ENCODE results near the gene MIER2. TPM values are rescaled to one million over a fixed set of nuclear protein-coding genes. Genes with fewer than 3 reads are reported as not detected.

MIER2 gene
- total and polyA plus RNA-seq, 4 experiments from 2014 or later, result 1.1 to 18.2 (median 12.7) TPM

GRCh38 chr19:310141-310651 lies 34.4 kb downstream of the MIER2 start:
- H3K36me3 Mint-ChIP-seq, result peaks cover 24 to 32% of the 10 kb centered on the region in 2 donors
- Histone ChIP-seq H3K4me1 (ENCODE audit: insufficient read depth, low read length) (no peaks in the 10 kb centered on the region), H3K4me3 (ENCODE audit: low read length in 2 of 2) (no peak overlapping the region), H3K27ac (ENCODE audit: low read depth, low read length) (no peak overlapping the region), H3K9me3 (ENCODE audit: control insufficient read depth in 1 of 2, low read length in 2 of 2) (no peaks in the 10 kb centered on the region), H3K27me3 (ENCODE audit: insufficient read depth, low read length) (no peaks in the 10 kb centered on the region), H3K36me3 (ENCODE audit: insufficient read depth, low read length) (peaks cover 29% of the 10 kb centered on the region)
- ChIA-PET CTCF (ENCODE audit: partially characterized antibody) (interaction anchor here (0.9 kb wide), 1 partner anchor 200 kb away, joined by 3 read pairs; no protein-coding TSS in a partner anchor), POLR2A (ENCODE audit: partially characterized antibody) (no interaction called here)
- H3K4me3 Mint-ChIP-seq, result no peak overlapping the region
- no peak overlapping the region for H3K27ac Mint-ChIP-seq
- no peaks in the 10 kb centered on the region for H3K27me3 Mint-ChIP-seq
- no peaks in the 10 kb centered on the region for H3K9me3 Mint-ChIP-seq
- peaks cover 0 to under 1% (median 0%) of the 10 kb centered on the region in 4 donors for H3K4me1 Mint-ChIP-seq
- DNase-seq, result no peak
- intact Hi-C loops (cut with micrococcal nuclease), result no loop called here

GRCh38 chr19:309206-309565 lies 35.4 kb downstream of the MIER2 start:
- no peaks in the 10 kb centered on the region for H3K4me1 ChIP-seq (ENCODE audit: insufficient read depth, low read length)
- H3K27ac ChIP-seq (ENCODE audit: low read depth, low read length), result no peak overlapping the region
- no peak for DNase-seq
- no peaks in the 10 kb centered on the region for H3K27me3 ChIP-seq (ENCODE audit: insufficient read depth, low read length)
- H3K27ac Mint-ChIP-seq, result no peak overlapping the region
- POLR2A ChIA-PET (ENCODE audit: partially characterized antibody), result no interaction called here
- H3K4me3 ChIP-seq (ENCODE audit: low read length in 2 of 2), result no peak overlapping the region
- CTCF ChIA-PET (ENCODE audit: partially characterized antibody), result no interaction called here
- no peaks in the 10 kb centered on the region for H3K27me3 Mint-ChIP-seq
- intact Hi-C loops (cut with micrococcal nuclease), result no loop called here
- H3K9me3 Mint-ChIP-seq, result no peaks in the 10 kb centered on the region
- peaks cover 17 to 30% of the 10 kb centered on the region in 2 donors for H3K36me3 Mint-ChIP-seq
- H3K4me1 Mint-ChIP-seq, result no peaks in the 10 kb centered on the region
- H3K9me3 ChIP-seq (ENCODE audit: control insufficient read depth in 1 of 2, low read length in 2 of 2), result no peaks in the 10 kb centered on the region
- no peak overlapping the region for H3K4me3 Mint-ChIP-seq
- H3K36me3 ChIP-seq (ENCODE audit: insufficient read depth, low read length), result peaks cover 27% of the 10 kb centered on the region

- intact Hi-C loops (cut with micrococcal nuclease), result no loop called here
- Mint-ChIP-seq H3K4me3 (no peak overlapping the region), H3K36me3 (peaks cover 12 to 25% of the 10 kb centered on the region in 2 donors), H3K27me3 (no peaks in the 10 kb centered on the region), H3K27ac (peak overlapping the region in 1 of 7 donors; percentile 25), H3K9me3 (no peaks in the 10 kb centered on the region), H3K4me1 (no peaks in the 10 kb centered on the region)
- Histone ChIP-seq H3K9me3 (ENCODE audit: control insufficient read depth in 1 of 2, low read length in 2 of 2) (no peaks in the 10 kb centered on the region), H3K27me3 (ENCODE audit: insufficient read depth, low read length) (no peaks in the 10 kb centered on the region), H3K4me3 (ENCODE audit: low read length in 2 of 2) (no peak overlapping the region), H3K4me1 (ENCODE audit: insufficient read depth, low read length) (no peaks in the 10 kb centered on the region), H3K27ac (ENCODE audit: low read depth, low read length) (no peak overlapping the region), H3K36me3 (ENCODE audit: insufficient read depth, low read length) (peaks cover 22% of the 10 kb centered on the region)
- ChIA-PET CTCF (ENCODE audit: partially characterized antibody) (no interaction called here), POLR2A (ENCODE audit: partially characterized antibody) (no interaction called here)
- DNase-seq, result no peak
These were observed 36.0 kb downstream of the MIER2 start for GRCh38 chr19:308471-309205.

GRCh38 chr19:307793-308420 lies 36.7 kb downstream of the MIER2 start:
- CTCF ChIA-PET (ENCODE audit: partially characterized antibody), result no interaction called here

GRCh38 chr19:307111-307531 lies 37.5 kb downstream of the MIER2 start:
- intact Hi-C loops (cut with micrococcal nuclease), result no loop called here
- Histone ChIP-seq H3K27me3 (ENCODE audit: insufficient read depth, low read length) (no peaks in the 10 kb centered on the region), H3K4me3 (ENCODE audit: low read length in 2 of 2) (no peak overlapping the region), H3K27ac (ENCODE audit: low read depth, low read length) (no peak overlapping the region), H3K36me3 (ENCODE audit: insufficient read depth, low read length) (peaks cover 19% of the 10 kb centered on the region), H3K4me1 (ENCODE audit: insufficient read depth, low read length) (no peaks in the 10 kb centered on the region), H3K9me3 (ENCODE audit: control insufficient read depth in 1 of 2, low read length in 2 of 2) (no peaks in the 10 kb centered on the region)
- Mint-ChIP-seq H3K27me3 (no peaks in the 10 kb centered on the region), H3K4me1 (no peaks in the 10 kb centered on the region), H3K4me3 (no peak overlapping the region), H3K9me3 (no peaks in the 10 kb centered on the region), H3K36me3 (peaks cover 12 to 25% of the 10 kb centered on the region in 2 donors), H3K27ac (no peak overlapping the region)
- POLR2A ChIA-PET (ENCODE audit: partially characterized antibody), result no interaction called here
- CTCF ChIA-PET (ENCODE audit: partially characterized antibody), result no interaction called here
- no peak for DNase-seq

More at GRCh38 chr19:307793-308420, 36.7 kb downstream of the MIER2 start:
- Mint-ChIP-seq H3K27ac (no peak overlapping the region), H3K9me3 (no peaks in the 10 kb centered on the region), H3K27me3 (no peaks in the 10 kb centered on the region), H3K4me3 (no peak overlapping the region), H3K36me3 (peaks cover 12 to 25% of the 10 kb centered on the region in 2 donors), H3K4me1 (no peaks in the 10 kb centered on the region)
- intact Hi-C loops (cut with micrococcal nuclease), result no loop called here
- H3K4me1 ChIP-seq (ENCODE audit: insufficient read depth, low read length), result no peaks in the 10 kb centered on the region
- H3K9me3 ChIP-seq (ENCODE audit: control insufficient read depth in 1 of 2, low read length in 2 of 2), result no peaks in the 10 kb centered on the region
- no peak overlapping the region for H3K27ac ChIP-seq (ENCODE audit: low read depth, low read length)
- H3K4me3 ChIP-seq (ENCODE audit: low read length in 2 of 2), result no peak overlapping the region
- no peaks in the 10 kb centered on the region for H3K27me3 ChIP-seq (ENCODE audit: insufficient read depth, low read length)
- no peak for DNase-seq
- POLR2A ChIA-PET (ENCODE audit: partially characterized antibody), result no interaction called here
- peaks cover 19% of the 10 kb centered on the region for H3K36me3 ChIP-seq (ENCODE audit: insufficient read depth, low read length)

GRCh38 chr19:306151-306900 lies 38.3 kb downstream of the MIER2 start:
- Histone ChIP-seq H3K36me3 (ENCODE audit: insufficient read depth, low read length) (peaks cover 19% of the 10 kb centered on the region), H3K4me1 (ENCODE audit: insufficient read depth, low read length) (no peaks in the 10 kb centered on the region), H3K27me3 (ENCODE audit: insufficient read depth, low read length) (no peaks in the 10 kb centered on the region), H3K9me3 (ENCODE audit: control insufficient read depth in 1 of 2, low read length in 2 of 2) (no peaks in the 10 kb centered on the region), H3K27ac (ENCODE audit: low read depth, low read length) (no peak overlapping the region), H3K4me3 (ENCODE audit: low read length in 2 of 2) (no peak overlapping the region)
- Mint-ChIP-seq H3K9me3 (no peaks in the 10 kb centered on the region), H3K27me3 (no peaks in the 10 kb centered on the region), H3K27ac (no peak overlapping the region), H3K4me3 (no peak overlapping the region), H3K4me1 (no peaks in the 10 kb centered on the region), H3K36me3 (peaks cover 12 to 23% of the 10 kb centered on the region in 2 donors)
- POLR2A ChIA-PET (ENCODE audit: partially characterized antibody), result no interaction called here
- CTCF ChIA-PET (ENCODE audit: partially characterized antibody), result no interaction called here
- intact Hi-C loops (cut with micrococcal nuclease), result no loop called here
- DNase-seq, result no peak

Measured in CD4-positive, alpha-beta memory T cell (primary cell).